Renal cortex interstitium (tissue), 11 donors: Measurements from ENCODE around the gene TRAPPC8. TPM values are rescaled to one million over a fixed set of nuclear protein-coding genes. Genes with fewer than 3 reads are reported as not detected.
"Not testable (repeated sequence)": the region's sequence is repeated elsewhere in the genome, so short reads cannot be mapped to it uniquely, and the experiment has no call there.

ENCODE experiments used
- DNase-seq, 11 donors: peaks; one replicate each; pipeline ENCODE4 v3.0.0-alpha.2; 2013; ENCODE audit warnings: low read depth in 9 of 11, low spot score in 4 of 11; ENCODE audit errors: extremely low read depth in 1 of 11
- polyA plus RNA-seq, 3 donors: library from polyadenylated mRNA; unstranded; fragments of 120-200 nt; gene quantifications; one replicate each; pipeline ENCODE4 v1.2.1, GENCODE V29; 2013; ENCODE audit not compliant: insufficient read length in 3 of 3

The TRAPPC8 gene
- polyA plus RNA-seq, 3 donors, result 54.8 to 74.0 (median 58.4) TPM

GRCh38 chr18:31891566-31891965 lies 51.4 kb downstream of the TRAPPC8 start:
- no peak for DNase-seq

DNA sequence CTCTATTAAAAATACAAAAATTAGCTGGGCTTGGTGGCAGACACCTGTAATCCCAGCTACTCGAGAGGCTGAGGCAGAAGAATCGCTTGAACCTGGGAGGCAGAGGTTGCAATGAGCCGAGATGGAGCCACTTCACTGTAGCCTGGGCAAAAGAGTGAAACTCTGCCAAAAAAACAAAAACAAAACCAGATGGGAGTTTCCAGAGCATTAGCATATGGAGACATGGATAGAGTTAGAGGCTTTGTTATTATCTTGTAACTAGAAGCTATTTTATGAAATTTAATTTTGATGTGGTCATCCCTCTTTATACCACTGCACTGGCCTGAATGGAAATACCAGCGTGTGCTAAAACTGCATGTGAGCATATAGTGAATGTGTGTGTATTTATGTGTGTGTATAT lies 58.9 kb downstream of the TRAPPC8 start:
- DNase-seq, result no peak

GRCh38 chr18:31880186-31880898 lies 62.6 kb downstream of the TRAPPC8 start:
- DNase-seq, result no peak

GRCh38 chr18:31878358-31878757 lies 64.6 kb downstream of the TRAPPC8 start:
- no peak for DNase-seq

DNA sequence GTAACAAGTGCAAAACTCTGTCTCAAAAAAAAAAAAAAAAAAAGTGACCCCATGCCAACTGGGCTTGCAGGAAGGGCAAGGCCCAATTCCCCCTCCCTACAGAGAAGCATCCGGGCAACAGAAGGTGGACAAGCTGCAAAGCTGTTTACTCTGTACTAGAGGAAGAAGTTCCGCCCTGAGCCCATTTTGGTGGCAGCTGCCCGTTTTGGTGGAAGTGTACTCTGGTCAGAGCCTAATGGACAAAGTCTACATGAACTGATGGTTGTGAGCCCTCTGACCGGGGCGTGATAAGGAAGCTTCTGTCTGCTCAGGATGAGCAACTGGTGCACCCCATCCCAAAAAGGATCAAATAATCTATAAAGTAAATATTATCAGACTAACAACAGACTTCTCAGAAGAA lies 65.0 kb downstream of the TRAPPC8 start:
- no peak for DNase-seq

DNA sequence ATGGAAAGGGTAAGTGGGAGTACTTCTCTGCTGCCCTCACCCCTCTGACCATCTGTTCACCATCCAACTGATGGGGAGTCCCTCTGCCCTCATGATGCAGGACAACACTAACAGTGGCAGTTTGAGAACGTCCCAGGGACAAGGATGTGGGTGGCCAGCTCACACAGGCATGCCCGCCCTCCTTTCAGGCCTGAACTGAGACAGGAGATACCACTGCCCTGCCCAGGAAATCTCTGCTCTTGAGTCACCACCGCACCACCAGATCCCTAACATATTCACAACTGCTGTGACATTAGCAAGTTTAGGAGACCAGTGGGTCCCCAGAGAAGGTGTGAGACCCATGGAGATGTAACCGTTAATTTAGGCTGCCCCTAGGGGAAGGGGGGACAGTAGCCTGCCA lies 66.2 kb downstream of the TRAPPC8 start:
- no peak for DNase-seq

DNA sequence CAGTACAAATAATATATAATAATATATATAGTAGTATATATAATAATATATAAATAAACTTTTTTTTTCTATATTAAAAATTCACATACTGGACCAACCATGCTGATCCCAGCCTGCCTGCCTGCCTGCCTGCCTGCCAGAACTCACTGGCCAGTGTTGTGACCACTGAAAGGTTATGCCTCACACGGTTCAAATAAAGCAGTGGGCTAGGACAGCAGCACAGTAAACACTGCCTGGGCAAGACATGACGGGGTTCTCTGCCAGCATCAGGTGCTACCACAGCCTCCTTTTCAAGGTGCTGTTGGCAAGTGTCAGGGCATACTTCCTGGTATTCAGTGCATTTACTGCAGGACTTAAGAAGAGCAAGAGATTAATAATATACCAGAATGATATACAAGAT lies 67.6 kb downstream of the TRAPPC8 start:
- no peak for DNase-seq

DNA sequence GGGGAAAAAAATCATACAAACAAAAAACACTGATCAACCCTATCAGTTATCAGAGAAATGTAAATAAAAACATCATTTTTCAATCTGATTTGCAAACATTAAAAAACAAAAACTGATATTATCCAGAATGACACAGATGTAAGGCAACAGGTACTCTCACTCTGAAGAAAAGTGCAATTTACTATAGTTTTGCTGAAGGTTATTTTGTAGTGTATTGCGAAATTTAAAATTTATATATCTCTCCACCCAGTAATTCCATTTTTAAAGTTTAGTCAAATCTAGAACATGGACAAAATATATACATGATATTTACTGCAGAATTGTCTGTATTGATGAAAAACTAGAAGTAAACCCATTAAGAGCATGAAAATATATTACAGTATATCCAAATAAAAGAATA lies 79.8 kb downstream of the TRAPPC8 start:
- DNase-seq, result no peak

GRCh38 chr18:31860488-31860887 lies 82.4 kb downstream of the TRAPPC8 start:
- no peak for DNase-seq

GRCh38 chr18:31857526-31858106 lies 85.3 kb downstream of the TRAPPC8 start:
- no peak for DNase-seq

DNA sequence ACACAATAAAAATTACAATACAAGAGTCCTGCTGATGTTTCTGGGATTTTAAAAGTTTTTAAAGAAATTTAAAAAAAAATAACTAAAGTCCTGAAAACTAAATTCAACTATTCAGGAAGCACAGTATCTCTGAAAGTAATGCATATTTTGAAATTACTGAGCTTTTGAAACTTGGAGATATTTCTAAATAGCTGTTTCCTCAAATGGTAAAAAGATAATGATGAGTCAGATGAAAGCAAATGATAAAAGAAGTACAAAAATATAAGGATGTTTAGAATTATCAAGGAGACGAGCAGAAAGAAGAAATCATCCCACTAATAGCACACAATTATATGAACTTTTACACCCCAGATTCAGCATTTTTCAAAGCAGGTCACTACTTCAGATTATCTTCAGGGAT lies 92.1 kb downstream of the TRAPPC8 start:
- DNase-seq, result no peak

- DNase-seq, result no peak
Measured at GRCh38 chr18:31840499-31840898, 102.4 kb downstream of the TRAPPC8 start.

GRCh38 chr18:31837879-31838278 lies 105.0 kb downstream of the TRAPPC8 start:
- no peak for DNase-seq

GRCh38 chr18:31835528-31836133 lies 107.3 kb downstream of the TRAPPC8 start:
- DNase-seq, result no peak

DNA sequence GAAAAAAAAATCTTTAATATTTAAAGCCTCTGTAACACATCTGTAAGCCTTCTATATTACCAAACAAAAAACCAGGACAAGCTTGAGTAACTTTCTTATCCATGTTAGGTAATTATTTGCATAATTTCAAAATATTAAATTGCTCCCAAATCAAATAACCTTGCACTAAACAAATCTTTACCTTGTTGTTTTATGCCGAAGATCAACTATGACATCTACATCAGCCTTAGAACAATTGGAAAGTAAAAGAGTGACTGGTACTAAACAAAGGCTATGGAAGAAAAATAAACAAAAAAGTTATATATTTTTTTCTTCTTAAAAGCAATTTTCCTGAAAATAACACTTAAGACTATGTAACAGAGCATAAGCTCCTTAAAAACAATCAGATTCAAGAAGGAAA lies 111.0 kb downstream of the TRAPPC8 start:
- DNase-seq, result no peak

DNA sequence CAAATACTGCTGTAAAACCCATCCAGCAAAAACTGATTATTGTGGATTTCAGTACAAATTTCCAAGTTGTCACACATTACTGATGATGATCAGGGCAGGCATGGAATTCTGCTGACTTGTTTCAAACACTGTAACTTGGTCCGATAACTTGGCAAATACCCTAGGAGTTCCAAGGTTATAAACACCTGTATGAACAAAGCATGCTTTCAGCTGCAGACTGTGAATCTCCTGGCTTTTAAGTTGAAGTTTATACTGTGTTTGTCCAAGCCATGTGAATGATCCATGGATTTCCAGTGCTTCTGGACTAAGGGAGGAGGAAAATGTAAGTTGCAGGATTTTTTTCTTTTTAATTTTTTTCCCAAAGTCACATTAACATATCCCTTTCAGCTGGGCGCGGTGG lies 112.2 kb downstream of the TRAPPC8 start:
- DNase-seq, result no peak

- no peak for DNase-seq
Measured at GRCh38 chr18:31828613-31829012, 114.3 kb downstream of the TRAPPC8 start.

- DNase-seq, result not testable (repeated sequence)
Measured at GRCh38 chr18:31826673-31827325, 116.1 kb downstream of the TRAPPC8 start.

DNA sequence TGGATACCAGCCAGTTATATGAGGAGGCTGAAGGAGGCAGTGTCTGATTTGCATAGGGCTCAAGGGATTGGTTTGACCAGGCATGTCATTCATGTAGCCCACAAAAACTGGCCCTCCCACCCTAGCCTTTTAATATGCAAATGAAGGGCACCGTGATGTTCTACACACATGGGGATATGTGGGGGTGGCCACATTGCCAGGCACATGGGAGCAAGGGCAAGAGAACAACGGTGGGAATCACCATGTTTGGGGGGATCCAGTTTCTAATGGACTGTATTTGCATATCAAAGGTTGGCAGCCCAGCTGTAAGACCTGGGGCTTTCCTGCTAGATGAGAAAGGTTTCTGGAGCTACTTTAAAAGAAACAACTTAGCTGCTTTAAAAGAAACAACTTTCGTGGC lies 117.2 kb downstream of the TRAPPC8 start:
- no peak for DNase-seq

GRCh38 chr18:31821545-31822171 lies 121.3 kb downstream of the TRAPPC8 start:
- DNase-seq, result no peak
